ENCODE data around the gene HSPB6.

Gene HSPB6

GRCh38 chr19:35746087-35746462 is 10.8 kb downstream of the HSPB6 start:
- no peak for DNase-seq (ENCODE audit: low read depth, low spot score)

- peak; percentile 100 for DNase-seq (ENCODE audit: low read depth, low spot score)
Observed at GRCh38 chr19:35745328-35746086, 11.3 kb downstream of the HSPB6 start, which contains the start of the genes PSENEN and U2AF1L4. Gene PSENEN (plus strand): TSS chr19:35745651. CDS start chr19:35745931, 280 bp downstream. Gene U2AF1L4 (minus strand): TSS chr19:35745418. CDS start chr19:35745391, 27 bp downstream.

- DNase-seq (ENCODE audit: low read depth, low spot score), result peak; percentile 98
Observed at GRCh38 chr19:35744430-35745327, 12.2 kb downstream of the HSPB6 start.

GRCh38 chr19:35743640-35744429 is 13.0 kb downstream of the HSPB6 start:
- DNase-seq (ENCODE audit: low read depth, low spot score), result no peak

- no peak for DNase-seq (ENCODE audit: low read depth, low spot score)
Observed at GRCh38 chr19:35742121-35742724, 14.6 kb downstream of the HSPB6 start, which contains the start of gene IGFLR1. Gene IGFLR1 (minus strand): TSS chr19:35742452. CDS start chr19:35741180, 1,272 bp downstream.

GRCh38 chr19:35741203-35741515 is 15.7 kb downstream of the HSPB6 start:
- DNase-seq (ENCODE audit: low read depth, low spot score), result no peak

GRCh38 chr19:35740423-35741202 is 16.2 kb downstream of the HSPB6 start:
- peak; percentile 99 for DNase-seq (ENCODE audit: low read depth, low spot score)

GRCh38 chr19:35740108-35740422 is 16.8 kb downstream of the HSPB6 start:
- no peak for DNase-seq (ENCODE audit: low read depth, low spot score)

GRCh38 chr19:35739275-35740107 is 17.3 kb downstream of the HSPB6 start:
- DNase-seq (ENCODE audit: low read depth, low spot score), result no peak

- no peak for DNase-seq (ENCODE audit: low read depth, low spot score)
Observed at GRCh38 chr19:35738887-35739229, 18.0 kb downstream of the HSPB6 start.

GRCh38 chr19:35738021-35738886 is 18.6 kb downstream of the HSPB6 start:
- DNase-seq (ENCODE audit: low read depth, low spot score), result no peak

- no peak for DNase-seq (ENCODE audit: low read depth, low spot score)
Observed at GRCh38 chr19:35736913-35737886, 19.6 kb downstream of the HSPB6 start.

GRCh38 chr19:35734889-35735288 is 21.9 kb downstream of the HSPB6 start:
- no peak for DNase-seq (ENCODE audit: low read depth, low spot score)

GRCh38 chr19:35734273-35734672 is 22.6 kb downstream of the HSPB6 start:
- no peak for DNase-seq (ENCODE audit: low read depth, low spot score)

- no peak for DNase-seq (ENCODE audit: low read depth, low spot score)
Observed at GRCh38 chr19:35733180-35734125, 23.4 kb downstream of the HSPB6 start.

- DNase-seq (ENCODE audit: low read depth, low spot score), result no peak
Observed at GRCh38 chr19:35732540-35733179, 24.2 kb downstream of the HSPB6 start.

Measured in astrocyte of the hippocampus (primary cell).